ENCODE results near the gene GLIPR2. TPM values are rescaled to one million over a fixed set of nuclear protein-coding genes. Genes with fewer than 3 reads are reported as not detected.
A peak's percentile ranks its signal among the peaks of the same experiment; 100 is the strongest.

The GLIPR2 gene
- polyA plus RNA-seq, 1 donor (not counting 4 experiments of a cell fraction or from before 2014, with no cell fraction given), result 3.7 TPM

GRCh38 chr9:36204906-36205547 lies 68.5 kb downstream of the GLIPR2 start:
- TF ChIP-seq EZH2 (IDR thresholded peaks at IDR 0.05; ENCODE audit: low read length) (no peak), CTCF (optimal IDR thresholded peaks at IDR 0.05 in 1 of 3, IDR thresholded peaks at IDR 0.05 in 1 of 3, conservative IDR thresholded peaks at IDR 0.05 in 1 of 3; ENCODE audit: extremely low read depth in 1 of 3, insufficient read depth in 2 of 3, low read length in 3 of 3) (peak in 2 of 3 experiments; percentile 21 to 43)
- Histone ChIP-seq H3K9ac (ENCODE audit: control insufficient read depth, extremely low read depth, insufficient read depth, low read length) (no peak overlapping the region), H3K9me1 (ENCODE audit: control insufficient read depth, extremely low read depth, insufficient read depth, low read length) (no peaks in the 10 kb centered on the region), H2AFZ (ENCODE audit: control insufficient read depth, low read length) (no peak overlapping the region), H3K27me3 (ENCODE audit: control insufficient read depth, extremely low read depth, insufficient read depth, low read length) (no peaks in the 10 kb centered on the region), H3K36me3 (ENCODE audit: control insufficient read depth in 2 of 2, extremely low read depth in 1 of 2, insufficient read depth in 2 of 2, low read length in 2 of 2) (peaks cover 54 to 66% of the 10 kb centered on the region in 2 experiments), H3K4me3 (ENCODE audit: control insufficient read depth in 2 of 3, extremely low read depth in 1 of 3, insufficient read depth in 2 of 3, low read depth in 1 of 3, low read length in 3 of 3) (no peak overlapping the region), H4K20me1 (ENCODE audit: control insufficient read depth, extremely low read depth, insufficient read depth, low read length) (peaks cover 14% of the 10 kb centered on the region), H3K9me3 (ENCODE audit: control insufficient read depth, low read depth, low read length) (no peaks in the 10 kb centered on the region), H3K4me1 (ENCODE audit: control insufficient read depth, extremely low read depth, insufficient read depth, low read length) (no peaks in the 10 kb centered on the region), H3K27ac (ENCODE audit: control insufficient read depth, insufficient read depth, low read length) (no peak overlapping the region), H3K79me2 (ENCODE audit: control insufficient read depth, insufficient read depth, low read length) (peaks cover 65% of the 10 kb centered on the region), H3K4me2 (ENCODE audit: control insufficient read depth, extremely low read depth, insufficient read depth, low read depth, low read length) (no peak overlapping the region)
- FAIRE-seq (no peak), DNase-seq (ENCODE audit: low read depth, low spot score) (no peak)
- dilution Hi-C loops (cut with MboI; ENCODE audit: extremely low pct_ligation_motif_present, low sequenced_read_pairs), result no loop called here

- Histone ChIP-seq H3K4me3 (ENCODE audit: control insufficient read depth in 2 of 3, extremely low read depth in 1 of 3, insufficient read depth in 2 of 3, low read depth in 1 of 3, low read length in 3 of 3) (no peak overlapping the region), H3K27me3 (ENCODE audit: control insufficient read depth, extremely low read depth, insufficient read depth, low read length) (no peaks in the 10 kb centered on the region), H3K27ac (ENCODE audit: control insufficient read depth, insufficient read depth, low read length) (no peak overlapping the region), H3K4me2 (ENCODE audit: control insufficient read depth, extremely low read depth, insufficient read depth, low read depth, low read length) (no peak overlapping the region), H3K9me1 (ENCODE audit: control insufficient read depth, extremely low read depth, insufficient read depth, low read length) (no peaks in the 10 kb centered on the region), H3K9ac (ENCODE audit: control insufficient read depth, extremely low read depth, insufficient read depth, low read length) (no peak overlapping the region), H3K79me2 (ENCODE audit: control insufficient read depth, insufficient read depth, low read length) (peaks cover 76% of the 10 kb centered on the region), H3K36me3 (ENCODE audit: control insufficient read depth in 2 of 2, extremely low read depth in 1 of 2, insufficient read depth in 2 of 2, low read length in 2 of 2) (peaks cover 56 to 74% of the 10 kb centered on the region in 2 experiments), H3K4me1 (ENCODE audit: control insufficient read depth, extremely low read depth, insufficient read depth, low read length) (no peaks in the 10 kb centered on the region), H4K20me1 (ENCODE audit: control insufficient read depth, extremely low read depth, insufficient read depth, low read length) (peaks cover 17% of the 10 kb centered on the region), H3K9me3 (ENCODE audit: control insufficient read depth, low read depth, low read length) (no peaks in the 10 kb centered on the region), H2AFZ (ENCODE audit: control insufficient read depth, low read length) (no peak overlapping the region)
- DNase-seq (ENCODE audit: low read depth, low spot score) (no peak), FAIRE-seq (no peak)
- dilution Hi-C loops (cut with MboI; ENCODE audit: extremely low pct_ligation_motif_present, low sequenced_read_pairs), result no loop called here
- no peak for TF ChIP-seq CTCF (optimal IDR thresholded peaks at IDR 0.05 in 1 of 3, IDR thresholded peaks at IDR 0.05 in 1 of 3, conservative IDR thresholded peaks at IDR 0.05 in 1 of 3; ENCODE audit: extremely low read depth in 1 of 3, insufficient read depth in 2 of 3, low read length in 3 of 3)
- no peak for TF ChIP-seq EZH2 (IDR thresholded peaks at IDR 0.05; ENCODE audit: low read length)
These were observed 70.5 kb downstream of the GLIPR2 start for GRCh38 chr9:36207016-36207415.

Data from keratinocyte (primary cell).